ENCODE results near the gene GORASP2. TPM values are rescaled to one million over a fixed set of nuclear protein-coding genes. Genes with fewer than 3 reads are reported as not detected.

Gene GORASP2
- total and polyA plus RNA-seq, 2 experiments from 2014 or later: 44.5 to 45.2 TPM

GRCh38 chr2:170932166-170932565 lies 3.1 kb downstream of the GORASP2 start:
- no peak overlapping the region for H3K27ac ChIP-seq (ENCODE audit: low read depth)
- H3K27me3 ChIP-seq (ENCODE audit: insufficient read depth): no peaks in the 10 kb centered on the region
- H3K9me2 ChIP-seq (ENCODE audit: insufficient read depth): 0 out of 2 replicates have a peak, but pooled peaks cover 2% of the 10 kb centered on the region
- no peak overlapping the region for H3K4me2 ChIP-seq
- ATAC-seq: no peak
- H3K79me2 ChIP-seq (replicated peaks; ENCODE audit: insufficient read depth): peaks cover 77% of the 10 kb centered on the region
- H2AFZ ChIP-seq: no peak overlapping the region
- no peak for DNase-seq (ENCODE audit: low spot score)
- peaks cover 8% of the 10 kb centered on the region; the same call in 2 of the 3 replicates for H3K9me3 Mint-ChIP-seq
- H3F3A ChIP-seq (replicated peaks; ENCODE audit: low read depth): peaks cover 11% of the 10 kb centered on the region; the same call in 1 of the 2 replicates
- H3K4me3 ChIP-seq: no peak overlapping the region
- no peak for TF ChIP-seq REST (IDR thresholded peaks at IDR 0.05; ENCODE audit: unreplicated experiment)
- TF ChIP-seq EZH2 (IDR thresholded peaks at IDR 0.05; ENCODE audit: low read depth, unreplicated experiment): no peak
- no peak for TF ChIP-seq POLR2AphosphoS5 (IDR thresholded peaks at IDR 0.05; ENCODE audit: low read depth)
- TF ChIP-seq, protein P1, sequence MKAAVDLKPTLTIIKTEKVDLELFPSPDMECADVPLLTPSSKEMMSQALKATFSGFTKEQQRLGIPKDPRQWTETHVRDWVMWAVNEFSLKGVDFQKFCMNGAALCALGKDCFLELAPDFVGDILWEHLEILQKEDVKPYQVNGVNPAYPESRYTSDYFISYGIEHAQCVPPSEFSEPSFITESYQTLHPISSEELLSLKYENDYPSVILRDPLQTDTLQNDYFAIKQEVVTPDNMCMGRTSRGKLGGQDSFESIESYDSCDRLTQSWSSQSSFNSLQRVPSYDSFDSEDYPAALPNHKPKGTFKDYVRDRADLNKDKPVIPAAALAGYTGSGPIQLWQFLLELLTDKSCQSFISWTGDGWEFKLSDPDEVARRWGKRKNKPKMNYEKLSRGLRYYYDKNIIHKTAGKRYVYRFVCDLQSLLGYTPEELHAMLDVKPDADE (IDR thresholded peaks at IDR 0.05): no peak
- TF ChIP-seq, protein P2, sequence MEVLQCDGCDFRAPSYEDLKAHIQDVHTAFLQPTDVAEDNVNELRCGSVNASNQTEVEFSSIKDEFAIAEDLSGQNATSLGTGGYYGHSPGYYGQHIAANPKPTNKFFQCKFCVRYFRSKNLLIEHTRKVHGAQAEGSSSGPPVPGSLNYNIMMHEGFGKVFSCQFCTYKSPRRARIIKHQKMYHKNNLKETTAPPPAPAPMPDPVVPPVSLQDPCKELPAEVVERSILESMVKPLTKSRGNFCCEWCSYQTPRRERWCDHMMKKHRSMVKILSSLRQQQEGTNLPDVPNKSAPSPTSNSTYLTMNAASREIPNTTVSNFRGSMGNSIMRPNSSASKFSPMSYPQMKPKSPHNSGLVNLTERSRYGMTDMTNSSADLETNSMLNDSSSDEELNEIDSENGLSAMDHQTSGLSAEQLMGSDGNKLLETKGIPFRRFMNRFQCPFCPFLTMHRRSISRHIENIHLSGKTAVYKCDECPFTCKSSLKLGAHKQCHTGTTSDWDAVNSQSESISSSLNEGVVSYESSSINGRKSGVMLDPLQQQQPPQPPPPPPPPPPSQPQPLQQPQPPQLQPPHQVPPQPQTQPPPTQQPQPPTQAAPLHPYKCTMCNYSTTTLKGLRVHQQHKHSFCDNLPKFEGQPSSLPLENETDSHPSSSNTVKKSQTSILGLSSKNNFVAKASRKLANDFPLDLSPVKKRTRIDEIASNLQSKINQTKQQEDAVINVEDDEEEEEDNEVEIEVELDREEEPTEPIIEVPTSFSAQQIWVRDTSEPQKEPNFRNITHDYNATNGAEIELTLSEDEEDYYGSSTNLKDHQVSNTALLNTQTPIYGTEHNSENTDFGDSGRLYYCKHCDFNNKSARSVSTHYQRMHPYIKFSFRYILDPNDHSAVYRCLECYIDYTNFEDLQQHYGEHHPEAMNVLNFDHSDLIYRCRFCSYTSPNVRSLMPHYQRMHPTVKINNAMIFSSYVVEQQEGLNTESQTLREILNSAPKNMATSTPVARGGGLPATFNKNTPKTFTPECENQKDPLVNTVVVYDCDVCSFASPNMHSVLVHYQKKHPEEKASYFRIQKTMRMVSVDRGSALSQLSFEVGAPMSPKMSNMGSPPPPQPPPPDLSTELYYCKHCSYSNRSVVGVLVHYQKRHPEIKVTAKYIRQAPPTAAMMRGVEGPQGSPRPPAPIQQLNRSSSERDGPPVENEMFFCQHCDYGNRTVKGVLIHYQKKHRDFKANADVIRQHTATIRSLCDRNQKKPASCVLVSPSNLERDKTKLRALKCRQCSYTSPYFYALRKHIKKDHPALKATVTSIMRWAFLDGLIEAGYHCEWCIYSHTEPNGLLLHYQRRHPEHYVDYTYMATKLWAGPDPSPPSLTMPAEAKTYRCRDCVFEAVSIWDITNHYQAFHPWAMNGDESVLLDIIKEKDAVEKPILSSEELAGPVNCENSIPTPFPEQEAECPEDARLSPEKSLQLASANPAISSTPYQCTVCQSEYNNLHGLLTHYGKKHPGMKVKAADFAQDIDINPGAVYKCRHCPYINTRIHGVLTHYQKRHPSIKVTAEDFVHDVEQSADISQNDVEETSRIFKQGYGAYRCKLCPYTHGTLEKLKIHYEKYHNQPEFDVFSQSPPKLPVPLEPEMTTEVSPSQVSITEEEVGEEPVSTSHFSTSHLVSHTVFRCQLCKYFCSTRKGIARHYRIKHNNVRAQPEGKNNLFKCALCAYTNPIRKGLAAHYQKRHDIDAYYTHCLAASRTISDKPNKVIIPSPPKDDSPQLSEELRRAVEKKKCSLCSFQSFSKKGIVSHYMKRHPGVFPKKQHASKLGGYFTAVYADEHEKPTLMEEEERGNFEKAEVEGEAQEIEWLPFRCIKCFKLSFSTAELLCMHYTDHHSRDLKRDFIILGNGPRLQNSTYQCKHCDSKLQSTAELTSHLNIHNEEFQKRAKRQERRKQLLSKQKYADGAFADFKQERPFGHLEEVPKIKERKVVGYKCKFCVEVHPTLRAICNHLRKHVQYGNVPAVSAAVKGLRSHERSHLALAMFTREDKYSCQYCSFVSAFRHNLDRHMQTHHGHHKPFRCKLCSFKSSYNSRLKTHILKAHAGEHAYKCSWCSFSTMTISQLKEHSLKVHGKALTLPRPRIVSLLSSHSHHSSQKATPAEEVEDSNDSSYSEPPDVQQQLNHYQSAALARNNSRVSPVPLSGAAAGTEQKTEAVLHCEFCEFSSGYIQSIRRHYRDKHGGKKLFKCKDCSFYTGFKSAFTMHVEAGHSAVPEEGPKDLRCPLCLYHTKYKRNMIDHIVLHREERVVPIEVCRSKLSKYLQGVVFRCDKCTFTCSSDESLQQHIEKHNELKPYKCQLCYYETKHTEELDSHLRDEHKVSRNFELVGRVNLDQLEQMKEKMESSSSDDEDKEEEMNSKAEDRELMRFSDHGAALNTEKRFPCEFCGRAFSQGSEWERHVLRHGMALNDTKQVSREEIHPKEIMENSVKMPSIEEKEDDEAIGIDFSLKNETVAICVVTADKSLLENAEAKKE (CRISPR knock-in tag; IDR thresholded peaks at IDR 0.05): no peak
- TF ChIP-seq NANOG (IDR thresholded peaks at IDR 0.05; ENCODE audit: borderline replicate concordance): no peak
- TF ChIP-seq STAT1 (IDR thresholded peaks at IDR 0.05; ENCODE audit: unreplicated experiment): no peak
- no peak for TF ChIP-seq CREB1 (CRISPR knock-in tag; IDR thresholded peaks at IDR 0.05; ENCODE audit: low read depth)
- H3K36me3 Mint-ChIP-seq (ENCODE audit: low read depth): peaks cover 21% of the 10 kb centered on the region
- no peak overlapping the region; the same call in 2 of the 3 replicates for H3K4me3 Mint-ChIP-seq
- peaks cover 7% of the 10 kb centered on the region for H3K27me3 Mint-ChIP-seq (ENCODE audit: insufficient read depth, low read depth, poor library complexity)
- peaks cover 11% of the 10 kb centered on the region for H3K4me1 ChIP-seq (ENCODE audit: insufficient read depth)
- no peaks in the 10 kb centered on the region for H3K36me3 ChIP-seq (ENCODE audit: insufficient read depth)
- H3K4me1 Mint-ChIP-seq: peaks cover 20% of the 10 kb centered on the region
- H3K27ac Mint-ChIP-seq: no peak overlapping the region
- H4K20me1 ChIP-seq (replicated peaks; ENCODE audit: insufficient read depth): peaks cover 35% of the 10 kb centered on the region
